Small intestine (tissue), 7 donors: ENCODE data around the gene CCDC57. TPM values are rescaled to one million over a fixed set of nuclear protein-coding genes. Genes with fewer than 3 reads are reported as not detected.

Experiments
- DNase-seq, 2 donors: peaks; one replicate each; pipeline versions ENCODE4 v3.0.0 to v3.0.0-alpha.2; 2013
- FAIRE-seq: peaks from 2 replicates; lab custom pipeline; 2012; peaks lifted over from hg19 to GRCh38; lab: Jason Lieb, UNC
- H3K27ac ChIP-seq, 3 donors: one replicate each; pipeline ENCODE4 v1.5.1; 2013; ENCODE audit warnings: low read length in 2 of 3, mild to moderate bottlenecking in 2 of 3, control low read depth in 1 of 3, inconsistent platforms in 1 of 3, low read depth in 1 of 3, moderate library complexity in 1 of 3
- H3K27me3 ChIP-seq, 3 donors: one replicate each; pipeline ENCODE4 v1.6.1; 2013; ENCODE audit warnings: low read length in 3 of 3, inconsistent platforms in 1 of 3; ENCODE audit not compliant: control insufficient read depth in 3 of 3, insufficient read depth in 3 of 3
- H3K36me3 ChIP-seq, 3 donors: one replicate each; pipeline ENCODE4 v1.6.1; 2013; ENCODE audit warnings: low read length in 3 of 3, inconsistent platforms in 1 of 3, low read depth in 1 of 3, mild to moderate bottlenecking in 1 of 3, moderate library complexity in 1 of 3; ENCODE audit not compliant: control insufficient read depth in 3 of 3, insufficient read depth in 2 of 3
- H3K4me1 ChIP-seq, 3 donors: one replicate each; pipeline ENCODE4 v1.6.1; 2013; ENCODE audit warnings: low read length in 2 of 3, inconsistent platforms in 1 of 3, low read depth in 1 of 3, mild to moderate bottlenecking in 1 of 3, moderate library complexity in 1 of 3; ENCODE audit not compliant: control insufficient read depth in 3 of 3, insufficient read depth in 2 of 3
- H3K4me3 ChIP-seq, 3 donors: one replicate each; pipeline ENCODE4 v1.5.1; 2013; ENCODE audit warnings: low read length in 3 of 3, control low read depth in 1 of 3, inconsistent platforms in 1 of 3, low read depth in 1 of 3, mild to moderate bottlenecking in 1 of 3, moderate library complexity in 1 of 3
- H3K9me3 ChIP-seq, 2 donors: one replicate each; pipeline ENCODE4 v1.6.1; 2013; ENCODE audit warnings: low read depth in 1 of 2, low read length in 1 of 2; ENCODE audit not compliant: control insufficient read depth in 2 of 2, insufficient read depth in 1 of 2
- WGBS, 3 donors: extraction: QIAGEN DNeasy Blood & Tissue Kit; methylation state at CpG; one replicate each; pipeline ENCODE4 v1.1.7; 2013; 5-methylcytosine and 5-hydroxymethylcytosine counted together
- polyA plus RNA-seq, 4 donors: library from polyadenylated mRNA; stranded (reverse) in 3 of 4; unstranded in 1 of 4; fragments of 200-250 nt in 3 of 4; fragments of 120-200 nt in 1 of 4; gene quantifications; one replicate each; pipeline versions ENCODE4 v1.2.1 to v1.2.3, GENCODE V29; 2013
- donor health status: healthy with polysubstance abuse.
- donor health status: control.
- donor health status: control.
- donor health status: Bipolar disorder and iron deficiency.
- donor health status: healthy.

CCDC57 gene
- polyA plus RNA-seq, 4 donors, result 36.7 to 97.3 (median 44.6) TPM

DNA sequence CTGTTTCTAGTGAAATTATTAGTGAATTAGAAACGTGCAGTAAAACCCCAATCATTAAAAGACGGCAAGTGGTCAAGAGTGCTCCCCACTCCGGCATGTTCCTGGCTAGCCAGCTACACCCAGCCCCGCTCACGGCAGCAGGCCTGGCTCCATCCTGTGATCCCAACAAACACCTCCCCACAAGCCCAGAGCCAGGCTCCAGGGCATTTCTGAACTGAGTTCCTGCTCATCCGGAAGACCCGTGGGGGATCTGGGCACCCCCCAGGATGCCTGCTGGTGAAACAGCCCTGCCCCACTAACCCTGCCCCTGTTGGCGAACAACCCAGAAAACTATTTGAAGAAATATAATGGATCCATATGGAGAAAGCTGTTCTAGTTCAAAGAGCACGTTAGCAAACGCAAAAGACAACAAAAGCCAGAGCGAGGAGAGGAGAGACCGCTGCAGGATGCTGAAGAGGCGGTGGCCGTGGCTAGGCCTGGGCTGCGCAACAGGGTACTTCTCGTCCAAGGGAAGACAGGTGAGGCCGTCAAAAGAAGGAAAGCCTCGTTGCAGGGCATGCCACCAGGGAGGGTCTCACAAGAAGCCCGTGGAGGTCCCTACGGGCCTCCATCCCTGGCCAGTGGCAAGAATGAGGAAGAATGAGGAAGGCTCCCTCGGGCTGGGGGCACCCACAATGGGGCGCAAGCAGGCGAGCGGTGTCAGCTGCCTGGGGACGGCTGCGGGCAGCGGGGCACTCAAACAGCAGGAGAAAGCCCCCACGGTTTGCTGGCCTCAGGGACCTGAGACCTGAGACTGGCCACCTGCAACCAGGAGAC lies 35.4 kb upstream of the CCDC57 start:
- DNase-seq, result no peak
- H3K36me3 ChIP-seq, result peaks cover 38 to 100% (median 70%) of the 10 kb centered on the region in 3 donors
- FAIRE-seq, result no peak
- H3K9me3 ChIP-seq, result no peaks in the 10 kb centered on the region
- peaks cover 0 to 4% (median 3%) of the 10 kb centered on the region in 3 donors for H3K4me1 ChIP-seq
- no peak overlapping the region for H3K27ac ChIP-seq
- H3K27me3 ChIP-seq, result no peaks in the 10 kb centered on the region
- WGBS, 3 donors, result 89 to 90% (median 89%) methylated on average over 27 to 28 of the region's 28 CpGs
- H3K4me3 ChIP-seq, result no peak overlapping the region

DNA sequence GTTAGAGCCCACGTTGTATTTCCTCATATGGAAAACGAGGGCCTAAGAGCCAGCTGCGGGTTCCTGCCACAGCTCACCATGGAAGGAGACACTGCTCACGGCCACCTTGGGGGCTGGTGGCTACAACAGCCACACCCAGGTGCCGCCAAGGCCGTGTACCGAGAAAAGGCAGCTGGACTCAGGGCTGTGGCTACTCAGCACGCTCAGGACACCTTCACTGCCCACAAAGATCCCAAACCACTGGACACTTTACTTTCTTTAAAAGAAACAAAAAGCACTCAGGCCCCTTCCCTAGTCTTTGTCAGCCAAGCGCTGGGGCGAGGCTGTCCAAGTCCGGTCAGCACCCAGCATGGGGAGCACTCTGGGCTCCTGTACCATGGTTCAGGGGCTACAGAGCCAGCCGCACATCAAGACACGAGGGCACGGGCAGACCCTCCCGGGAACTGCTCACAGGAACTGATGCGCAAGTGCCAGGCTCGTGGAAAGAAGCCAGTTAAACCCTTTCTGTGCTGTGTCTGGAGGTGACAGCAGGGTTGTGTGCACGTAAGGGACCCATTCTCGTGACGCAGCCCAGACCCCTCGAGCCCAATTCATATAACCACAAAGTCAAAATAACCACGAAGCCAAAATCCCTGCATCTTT lies 34.7 kb upstream of the CCDC57 start:
- FAIRE-seq, result no peak
- H3K4me1 ChIP-seq, result peaks cover 0 to 8% (median 4%) of the 10 kb centered on the region in 3 donors
- DNase-seq, result no peak
- H3K9me3 ChIP-seq, result no peaks in the 10 kb centered on the region
- H3K36me3 ChIP-seq, result peaks cover 35 to 100% (median 66%) of the 10 kb centered on the region in 3 donors
- no peak overlapping the region for H3K4me3 ChIP-seq
- 68 to 72% (median 70%) methylated on average over 22 of the region's 22 CpGs for WGBS, 3 donors
- H3K27ac ChIP-seq, result peak overlapping the region in 2 of 3 donors; percentile 25 to 61
- H3K27me3 ChIP-seq, result no peaks in the 10 kb centered on the region

DNA sequence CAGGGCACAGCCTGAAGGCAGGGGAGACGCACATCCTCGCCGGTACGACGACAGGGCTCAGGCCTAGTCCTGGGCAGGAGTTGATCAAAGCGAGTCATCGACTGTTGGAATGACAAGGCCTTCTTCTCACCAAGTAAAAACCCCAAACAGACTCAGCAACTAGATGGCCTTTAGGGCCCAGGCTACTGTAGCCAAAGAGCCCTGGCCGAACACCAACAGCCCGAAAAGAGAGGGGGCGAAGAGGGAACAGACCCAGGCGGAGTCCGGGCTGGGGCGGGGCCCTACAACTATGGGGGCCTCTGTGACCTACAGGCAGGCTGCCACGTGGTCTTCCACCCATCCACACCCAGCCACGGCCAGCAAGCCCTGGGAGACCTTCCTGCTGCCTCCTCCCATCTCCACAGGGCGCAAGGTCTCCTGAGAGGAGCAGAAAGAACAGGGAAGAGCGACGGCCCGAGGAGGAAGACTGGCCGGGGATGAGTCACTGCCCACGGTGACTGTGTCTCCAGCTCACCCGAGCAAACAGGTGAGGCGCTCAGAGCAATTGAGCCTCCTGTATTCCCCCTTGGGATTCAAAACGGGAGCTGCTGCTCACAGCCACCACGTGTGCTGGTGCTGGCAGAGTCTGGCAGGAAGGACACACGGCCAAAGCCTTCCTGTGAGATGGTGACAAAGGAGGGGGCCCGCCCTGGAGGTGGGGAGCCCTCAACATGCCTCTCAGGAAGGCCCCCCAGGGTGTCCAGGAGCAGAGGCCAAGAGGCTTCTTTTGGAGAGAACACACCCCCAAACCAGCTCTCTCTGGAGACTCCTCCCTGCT lies 33.9 kb upstream of the CCDC57 start:
- H3K27ac ChIP-seq, result peak overlapping the region in 2 of 3 donors; percentile 25 to 61
- 57 to 70% (median 61%) methylated on average over 26 to 27 of the region's 27 CpGs for WGBS, 3 donors
- peaks cover 28 to 99% (median 60%) of the 10 kb centered on the region in 3 donors for H3K36me3 ChIP-seq
- no peak for FAIRE-seq
- H3K9me3 ChIP-seq, result no peaks in the 10 kb centered on the region
- peaks cover 0 to 14% (median 4%) of the 10 kb centered on the region in 3 donors for H3K4me1 ChIP-seq
- no peaks in the 10 kb centered on the region for H3K27me3 ChIP-seq
- no peak overlapping the region for H3K4me3 ChIP-seq
- no peak for DNase-seq

DNA sequence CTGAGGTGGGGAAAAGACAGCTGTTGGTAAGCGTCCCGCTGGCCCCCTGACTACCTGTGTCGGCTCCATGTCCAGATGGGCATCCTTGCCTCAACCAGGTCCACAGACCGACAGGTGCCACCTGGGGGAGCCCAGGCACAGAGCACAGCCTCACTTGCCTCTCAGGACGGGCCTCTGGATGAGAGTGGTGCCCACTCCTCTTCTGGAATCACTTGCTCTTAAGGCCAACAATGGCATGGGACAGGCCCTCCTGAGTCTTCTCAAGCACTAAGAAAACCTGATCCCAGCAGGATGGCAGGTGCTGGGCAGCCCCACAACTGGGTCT lies 33.4 kb upstream of the CCDC57 start:
- no peak for FAIRE-seq
- Histone ChIP-seq H3K4me1 (peaks cover 0 to 20% (median 4%) of the 10 kb centered on the region in 3 donors), H3K36me3 (peaks cover 22 to 99% (median 55%) of the 10 kb centered on the region in 3 donors), H3K4me3 (no peak overlapping the region), H3K27ac (peak overlapping the region in 1 of 3 donors; percentile 61), H3K27me3 (no peaks in the 10 kb centered on the region), H3K9me3 (no peaks in the 10 kb centered on the region)
- DNase-seq, result no peak
- WGBS, 3 donors, result 92 to 95% (median 93%) methylated on average over 5 of the region's 5 CpGs

DNA sequence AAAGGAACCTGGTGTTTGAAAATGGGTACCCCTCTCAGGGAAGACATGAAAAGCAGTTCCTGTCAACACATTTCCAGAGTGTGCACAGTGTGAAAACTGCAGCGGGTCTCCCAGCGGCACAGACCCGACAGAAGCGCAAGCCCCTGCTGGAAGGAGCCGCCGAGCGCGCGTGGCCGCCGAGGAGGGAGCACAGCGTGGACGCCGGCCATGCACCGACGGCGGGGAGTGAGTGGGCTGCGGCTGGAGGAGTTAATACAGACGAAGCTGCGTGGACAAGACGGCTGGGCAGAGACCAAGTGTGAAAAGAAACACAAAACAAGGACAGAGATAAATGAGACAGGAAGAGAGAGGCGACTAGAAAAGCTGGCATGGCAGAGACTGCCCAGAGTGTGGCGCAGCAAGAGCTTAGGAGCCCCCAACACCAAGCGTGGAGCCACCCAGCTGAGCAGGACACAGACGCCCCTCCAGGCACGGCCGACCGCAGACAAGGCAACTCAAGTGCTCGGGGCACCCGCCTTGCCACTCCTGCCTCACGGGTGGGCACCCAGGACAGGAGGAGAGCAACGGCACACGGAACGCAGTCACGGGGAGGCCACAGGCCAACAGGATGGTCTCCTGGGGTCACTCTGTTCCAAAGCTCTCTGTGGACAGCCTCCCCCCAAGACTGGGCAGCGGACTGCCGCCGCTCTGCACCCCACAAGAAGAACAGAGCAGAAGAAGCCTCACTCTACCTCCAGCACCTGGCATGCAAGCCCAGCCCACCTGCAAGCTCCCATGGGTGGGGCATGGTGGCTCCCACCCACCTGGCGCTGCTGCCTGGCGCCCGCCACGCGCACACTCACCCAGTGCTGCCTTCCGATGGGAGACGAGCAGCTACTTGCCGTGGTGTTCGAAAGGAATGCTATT lies 32.7 kb upstream of the CCDC57 start:
- H3K4me3 ChIP-seq, result no peak overlapping the region
- H3K4me1 ChIP-seq, result peaks cover 0 to 20% (median 4%) of the 10 kb centered on the region in 3 donors
- H3K27me3 ChIP-seq, result no peaks in the 10 kb centered on the region
- DNase-seq (no peak), FAIRE-seq (no peak)
- no peaks in the 10 kb centered on the region for H3K9me3 ChIP-seq
- 89 to 91% (median 90%) methylated on average over 47 of the region's 47 CpGs for WGBS, 3 donors
- H3K27ac ChIP-seq, result peak overlapping the region in 1 of 3 donors; percentile 6
- H3K36me3 ChIP-seq, result peaks cover 17 to 99% (median 52%) of the 10 kb centered on the region in 3 donors

DNA sequence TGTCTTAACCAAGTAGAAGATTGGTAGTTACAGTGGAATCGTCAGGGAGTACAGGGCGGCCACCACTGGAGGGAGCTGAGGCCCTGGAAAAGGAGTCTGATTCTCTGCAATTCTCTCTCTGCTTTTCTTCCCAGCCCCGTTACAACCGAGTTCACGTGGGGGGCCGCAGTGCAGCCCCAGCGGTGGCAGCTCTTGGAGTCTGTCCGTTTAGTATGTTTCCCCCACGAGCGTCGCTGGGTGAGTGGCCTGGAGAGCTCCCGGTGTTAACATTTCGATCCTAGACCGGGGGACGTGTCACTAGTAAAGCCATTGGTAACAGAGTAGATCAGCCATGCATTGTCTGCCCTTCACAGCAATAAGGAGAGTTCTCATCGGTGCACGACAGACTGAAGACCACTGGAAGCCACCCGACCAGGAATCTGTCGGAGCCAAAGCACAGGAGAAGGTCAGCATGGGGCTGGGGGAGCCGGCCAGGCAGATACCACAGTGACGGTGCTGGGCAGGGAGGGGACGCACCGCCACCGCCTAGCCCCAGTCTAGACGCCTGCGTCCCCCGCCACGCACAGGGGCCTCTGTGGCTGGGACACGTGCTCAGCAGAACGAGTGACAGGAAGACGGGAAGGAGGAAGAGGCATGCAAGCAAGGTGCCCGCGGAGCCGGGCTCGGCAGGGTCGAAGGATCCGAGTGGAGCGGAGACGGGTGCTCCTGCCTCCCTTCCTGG lies 31.9 kb upstream of the CCDC57 start:
- DNase-seq (no peak), FAIRE-seq (no peak)
- H3K9me3 ChIP-seq, result no peaks in the 10 kb centered on the region
- WGBS, 3 donors, result 85 to 88% (median 86%) methylated on average over 35 to 39 of the region's 39 CpGs
- no peaks in the 10 kb centered on the region for H3K27me3 ChIP-seq
- H3K4me1 ChIP-seq, result peaks cover 0 to 24% (median 4%) of the 10 kb centered on the region in 3 donors
- no peak overlapping the region for H3K4me3 ChIP-seq
- H3K27ac ChIP-seq, result no peak overlapping the region
- H3K36me3 ChIP-seq, result peaks cover 10 to 99% (median 46%) of the 10 kb centered on the region in 3 donors

DNA sequence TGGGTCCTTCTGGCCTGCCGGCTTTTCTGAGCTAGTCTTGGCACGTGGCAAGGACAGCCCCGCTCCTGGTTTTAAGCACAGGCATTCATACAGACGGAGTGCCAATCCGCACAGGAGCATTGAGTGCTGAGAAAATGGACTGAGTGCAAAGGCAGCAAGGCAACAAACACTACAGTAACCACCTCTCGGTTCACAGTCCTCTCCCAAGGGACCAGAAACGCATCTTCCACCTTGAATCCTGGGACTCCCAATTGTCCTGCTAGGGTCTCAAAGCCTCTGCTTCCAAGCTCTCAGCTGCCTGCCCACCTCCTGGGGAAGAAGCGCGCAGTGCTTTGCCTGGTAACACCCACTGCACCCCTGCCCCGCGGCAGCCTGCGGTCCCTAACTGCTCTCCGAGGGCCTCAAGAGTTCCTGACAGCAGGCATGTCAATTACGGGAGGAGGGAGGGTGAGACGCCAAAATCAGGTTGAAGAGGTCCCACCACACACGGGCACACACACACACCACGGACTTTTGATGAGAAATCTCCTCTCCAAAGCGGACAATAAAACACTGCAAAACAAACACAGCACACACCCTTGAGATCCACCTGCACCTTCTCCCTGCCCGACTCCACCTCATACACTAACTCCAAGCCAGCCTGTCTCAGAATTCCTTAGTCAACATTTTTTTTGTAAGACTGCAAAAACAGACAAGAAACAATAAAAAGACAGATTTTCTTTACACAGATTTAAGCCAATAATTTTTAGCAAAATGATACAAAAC lies 31.2 kb upstream of the CCDC57 start:
- no peak for DNase-seq
- Histone ChIP-seq H3K27ac (no peak overlapping the region), H3K4me1 (peaks cover 2 to 24% (median 4%) of the 10 kb centered on the region in 3 donors)

More for the DNA sequence above, 31.2 kb upstream of the CCDC57 start:
- peaks cover 10 to 99% (median 40%) of the 10 kb centered on the region in 3 donors for H3K36me3 ChIP-seq
- 87 to 90% (median 88%) methylated on average over 19 of the region's 19 CpGs for WGBS, 3 donors
- no peaks in the 10 kb centered on the region for H3K27me3 ChIP-seq
- H3K9me3 ChIP-seq, result no peaks in the 10 kb centered on the region
- H3K4me3 ChIP-seq, result no peak overlapping the region
- no peak for FAIRE-seq
